Mesenchymal stem cell (in vitro differentiated cells and primary cell): Measurements from ENCODE around the gene SLIT3.

ENCODE experiments used
- DNase-seq: peaks from one replicate; pipeline ENCODE4 v3.0.0-alpha.2; 2013
- H2AFZ ChIP-seq: one replicate; pipeline ENCODE4 v1.6.1; 2013; ENCODE audit warnings: low read depth, mild to moderate bottlenecking, control low read depth, inconsistent platforms, low read length, moderate library complexity
- H2AK5ac ChIP-seq: 2 replicates; pipeline ENCODE4 v1.6.1; 2013; ENCODE audit warnings: low read length, moderate library complexity, mild to moderate bottlenecking, inconsistent platforms; ENCODE audit not compliant: severe bottlenecking
- H2BK120ac ChIP-seq: one replicate; pipeline ENCODE4 v1.6.1; 2013; ENCODE audit warnings: low read depth, mild to moderate bottlenecking, inconsistent platforms, low read length, moderate library complexity
- H2BK12ac ChIP-seq, 2 experiments: one replicate each; pipeline ENCODE4 v1.6.1; 2013; ENCODE audit warnings: inconsistent platforms in 2 of 2, low read length in 2 of 2, mild to moderate bottlenecking in 2 of 2, moderate library complexity in 2 of 2, control low read depth in 1 of 2
- H2BK15ac ChIP-seq: one replicate; pipeline ENCODE4 v1.6.1; 2013; ENCODE audit warnings: mild to moderate bottlenecking, low read depth, inconsistent platforms; ENCODE audit not compliant: poor library complexity, severe bottlenecking
- H2BK5ac ChIP-seq: 2 replicates; pipeline ENCODE4 v1.6.1; 2013; ENCODE audit warnings: low read depth, mild to moderate bottlenecking, low read length, control low read depth, inconsistent platforms; ENCODE audit not compliant: poor library complexity, severe bottlenecking
- H3K14ac ChIP-seq, 2 experiments: one replicate each; pipeline ENCODE4 v1.6.1; 2013; ENCODE audit warnings: inconsistent platforms in 2 of 2, low read length in 2 of 2, control low read depth in 1 of 2, mild to moderate bottlenecking in 1 of 2, moderate library complexity in 1 of 2
- H3K18ac ChIP-seq, 2 experiments: one replicate each; pipeline ENCODE4 v1.6.1; 2013; ENCODE audit warnings: inconsistent platforms in 2 of 2, low read length in 2 of 2, control low read depth in 1 of 2, low read depth in 1 of 2, mild to moderate bottlenecking in 1 of 2
- H3K23ac ChIP-seq, 2 experiments: one replicate each; pipeline ENCODE4 v1.6.1; 2013; ENCODE audit warnings: inconsistent platforms in 2 of 2, low read length in 2 of 2, mild to moderate bottlenecking in 2 of 2, moderate library complexity in 2 of 2, control low read depth in 1 of 2
- H3K27ac ChIP-seq: 2 replicates; pipeline ENCODE4 v1.5.1; 2013; ENCODE audit warnings: mild to moderate bottlenecking, moderate library complexity, low read length, control low read depth, inconsistent platforms; ENCODE audit not compliant: poor library complexity, severe bottlenecking
- H3K27me3 ChIP-seq, 2 experiments: 2 replicates each; pipeline versions ENCODE4 v1.6.1 to v1.7.0; 2013; ENCODE audit warnings: low read length in 2 of 2, mild to moderate bottlenecking in 2 of 2, moderate library complexity in 2 of 2, control low read depth in 1 of 2, inconsistent platforms in 1 of 2; ENCODE audit not compliant: control insufficient read depth in 1 of 2, insufficient read depth in 1 of 2
- H3K36me3 ChIP-seq, 2 experiments: 2 replicates each; pipeline versions ENCODE4 v1.6.1 to v1.7.0; 2013; ENCODE audit warnings: low read length in 2 of 2, control low read depth in 1 of 2, inconsistent platforms in 1 of 2, low read depth in 1 of 2, mild to moderate bottlenecking in 1 of 2; ENCODE audit not compliant: insufficient read depth in 2 of 2, control insufficient read depth in 1 of 2
- H3K4ac ChIP-seq, 2 experiments: one replicate each; pipeline ENCODE4 v1.6.1; 2013; ENCODE audit warnings: inconsistent platforms in 2 of 2, low read length in 2 of 2, mild to moderate bottlenecking in 2 of 2, moderate library complexity in 2 of 2, control low read depth in 1 of 2, low read depth in 1 of 2
- H3K4me1 ChIP-seq: 2 replicates; pipeline ENCODE4 v1.6.1; 2013; ENCODE audit warnings: low read depth, low read length, control low read depth; ENCODE audit not compliant: control insufficient read depth, insufficient read depth
- H3K4me2 ChIP-seq: 2 replicates; pipeline ENCODE4 v1.6.1; 2013; ENCODE audit warnings: low read length, mild to moderate bottlenecking, inconsistent platforms; ENCODE audit not compliant: poor library complexity, severe bottlenecking
- H3K4me3 ChIP-seq, 2 experiments: 2 replicates each; pipeline versions ENCODE4 v1.5.1 to v1.7.0; 2013; ENCODE audit warnings: low read length in 2 of 2, mild to moderate bottlenecking in 2 of 2, control low read depth in 1 of 2, low read depth in 1 of 2; ENCODE audit not compliant: insufficient read depth in 1 of 2
- H3K79me1 ChIP-seq: replicated peaks from 2 replicates; pipeline ENCODE4 v1.6.1; 2013; ENCODE audit warnings: mild to moderate bottlenecking, control low read depth, low read length, inconsistent platforms; ENCODE audit not compliant: poor library complexity, severe bottlenecking
- H3K9ac ChIP-seq: 2 replicates; pipeline ENCODE4 v1.7.0; 2013; ENCODE audit warnings: mild to moderate bottlenecking, low read length, moderate library complexity
- H3K9me3 ChIP-seq: 2 replicates; pipeline ENCODE4 v1.7.0; 2013; ENCODE audit warnings: mild to moderate bottlenecking, low read length; ENCODE audit not compliant: control insufficient read depth
- H4K8ac ChIP-seq: one replicate; pipeline ENCODE4 v1.6.1; 2013; ENCODE audit warnings: inconsistent platforms, mild to moderate bottlenecking, low read length, moderate library complexity
- H4K91ac ChIP-seq: one replicate; pipeline ENCODE4 v1.6.1; 2013; ENCODE audit warnings: mild to moderate bottlenecking, low read length, inconsistent platforms
- WGBS: methylation state at CpG from one replicate; pipeline ENCODE4 v1.1.7; 2013; ENCODE audit warnings: mixed read lengths; 5-methylcytosine and 5-hydroxymethylcytosine counted together

The SLIT3 gene

DNA sequence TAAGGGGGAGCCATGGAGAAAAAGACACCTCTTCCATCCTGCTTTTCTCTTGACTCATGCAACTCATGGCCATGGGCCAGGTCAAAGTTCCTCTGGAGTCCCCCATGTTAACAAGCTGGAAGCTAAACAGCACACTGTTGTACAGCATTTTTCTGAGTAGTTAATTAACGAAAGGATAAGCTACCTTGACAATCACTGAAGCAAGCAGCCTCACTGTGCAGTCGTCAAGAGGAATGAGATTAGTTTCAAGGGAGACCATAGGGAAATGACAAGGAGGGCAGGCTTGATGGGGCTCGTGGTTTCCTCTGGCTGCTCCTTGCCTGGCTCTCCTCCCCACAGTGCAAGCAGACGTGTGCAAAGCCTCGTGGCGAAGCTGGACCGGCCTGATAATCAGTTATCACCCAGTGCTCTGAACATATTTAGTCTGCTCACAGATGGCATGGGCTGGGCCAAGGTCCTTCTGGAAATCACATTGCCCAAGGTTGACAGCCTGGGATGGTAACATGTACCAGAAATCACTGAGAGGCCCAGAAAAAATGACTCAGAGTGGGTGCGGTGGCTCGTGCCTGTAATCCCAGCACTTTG lies 209.5 kb downstream of the SLIT3 start:
- WGBS: 89% methylated on average over 9 of the region's 9 CpGs

GRCh38 chr5:169089343-169089742 lies 211.6 kb downstream of the SLIT3 start:
- Histone ChIP-seq H3K14ac (no peak overlapping the region), H3K36me3 (peaks cover 0 to 42% of the 10 kb centered on the region in 2 experiments), H4K91ac (no peak overlapping the region), H3K9ac (no peak overlapping the region), H2AFZ (no peak overlapping the region), H3K79me1 (no peaks in the 10 kb centered on the region), H3K27me3 (no peaks in the 10 kb centered on the region), H3K4me2 (no peak overlapping the region), H3K4me1 (peaks cover 3% of the 10 kb centered on the region), H2BK5ac (no peak overlapping the region), H3K27ac (no peak overlapping the region), H2AK5ac (no peak overlapping the region), H2BK15ac (no peak overlapping the region), H2BK120ac (no peak overlapping the region), H3K9me3 (no peaks in the 10 kb centered on the region), H3K4ac (no peak overlapping the region), H4K8ac (no peak overlapping the region), H3K18ac (no peak overlapping the region), H2BK12ac (no peak overlapping the region), H3K23ac (no peak overlapping the region), H3K4me3 (no peak overlapping the region)
- 84% methylated on average over 3 of the region's 3 CpGs for WGBS
- no peak for DNase-seq

More for the DNA sequence above, 209.5 kb downstream of the SLIT3 start:
- Histone ChIP-seq H3K27ac (no peak overlapping the region), H4K8ac (no peak overlapping the region), H3K4me2 (no peak overlapping the region), H2BK120ac (no peak overlapping the region), H2BK5ac (no peak overlapping the region), H3K4ac (no peak overlapping the region), H2AK5ac (no peak overlapping the region), H3K9me3 (no peaks in the 10 kb centered on the region), H3K18ac (no peak overlapping the region), H3K79me1 (no peaks in the 10 kb centered on the region), H3K23ac (no peak overlapping the region), H3K9ac (no peak overlapping the region), H2BK15ac (no peak overlapping the region), H4K91ac (no peak overlapping the region), H2BK12ac (no peak overlapping the region), H3K4me1 (peaks cover 8% of the 10 kb centered on the region), H3K27me3 (no peaks in the 10 kb centered on the region), H3K14ac (no peak overlapping the region), H3K36me3 (peaks cover 0 to 42% of the 10 kb centered on the region in 2 experiments), H3K4me3 (no peak overlapping the region), H2AFZ (no peak overlapping the region)
- DNase-seq: no peak

GRCh38 chr5:169088028-169088725 lies 212.8 kb downstream of the SLIT3 start:
- H2AK5ac ChIP-seq: no peak overlapping the region
- H3K27me3 ChIP-seq: no peaks in the 10 kb centered on the region
- no peaks in the 10 kb centered on the region for H3K9me3 ChIP-seq
- H3K9ac ChIP-seq: no peak overlapping the region
- peaks cover 0 to 42% of the 10 kb centered on the region in 2 experiments for H3K36me3 ChIP-seq
- no peak overlapping the region for H2BK12ac ChIP-seq
- H3K14ac ChIP-seq: no peak overlapping the region
- H3K18ac ChIP-seq: no peak overlapping the region
- H3K4ac ChIP-seq: no peak overlapping the region
- H3K4me2 ChIP-seq: no peak overlapping the region
- peaks cover 3% of the 10 kb centered on the region for H3K4me1 ChIP-seq
- no peak overlapping the region for H4K91ac ChIP-seq
- H2AFZ ChIP-seq: no peak overlapping the region
- no peak overlapping the region for H2BK15ac ChIP-seq
- DNase-seq: no peak
- H3K79me1 ChIP-seq: no peaks in the 10 kb centered on the region
- no peak overlapping the region for H2BK5ac ChIP-seq
- no peak overlapping the region for H2BK120ac ChIP-seq
- no peak overlapping the region for H3K27ac ChIP-seq
- WGBS: 75% methylated on average over 10 of the region's 11 CpGs
- H4K8ac ChIP-seq: no peak overlapping the region
- H3K23ac ChIP-seq: no peak overlapping the region
- H3K4me3 ChIP-seq: no peak overlapping the region

DNA sequence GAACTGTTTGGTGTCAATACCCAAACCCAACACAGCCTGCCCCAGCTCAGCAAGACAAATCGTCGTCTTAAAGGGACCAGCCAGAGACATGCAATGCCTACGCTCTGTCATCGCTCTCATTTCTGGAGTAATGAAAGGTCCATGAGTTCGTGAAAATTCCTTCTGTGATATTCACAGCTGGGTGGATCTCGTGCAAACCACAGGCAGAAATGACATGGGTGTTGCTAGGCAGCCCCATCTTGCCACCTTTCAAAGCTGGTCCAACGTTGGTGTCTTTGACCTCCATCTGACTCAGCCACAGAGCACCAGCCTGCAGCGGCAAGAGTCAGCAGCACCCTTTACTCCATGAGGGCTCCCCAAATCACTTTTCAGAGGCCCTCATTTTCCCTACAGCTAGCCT lies 215.3 kb downstream of the SLIT3 start:
- Histone ChIP-seq H3K4ac (no peak overlapping the region), H3K9me3 (no peaks in the 10 kb centered on the region), H2BK15ac (no peak overlapping the region), H2AK5ac (no peak overlapping the region), H3K23ac (no peak overlapping the region), H3K79me1 (no peaks in the 10 kb centered on the region), H2BK12ac (no peak overlapping the region), H3K9ac (no peak overlapping the region), H2AFZ (peak overlapping the region; percentile 24), H3K4me1 (peaks cover under 1% of the 10 kb centered on the region), H2BK120ac (no peak overlapping the region), H3K36me3 (peaks cover 0 to 34% of the 10 kb centered on the region in 2 experiments), H4K91ac (no peak overlapping the region), H3K27ac (no peak overlapping the region), H3K14ac (no peak overlapping the region), H3K18ac (no peak overlapping the region), H3K4me2 (no peak overlapping the region), H2BK5ac (no peak overlapping the region), H3K4me3 (no peak overlapping the region), H4K8ac (no peak overlapping the region), H3K27me3 (no peaks in the 10 kb centered on the region)
- no peak for DNase-seq
- WGBS: 84% methylated on average over 8 of the region's 8 CpGs
